Measurements from ENCODE around the gene MTARC2. TPM values are rescaled to one million over a fixed set of nuclear protein-coding genes. Genes with fewer than 3 reads are reported as not detected.

The MTARC2 gene
- total RNA-seq, 3 donors from 2014 or later: 26.7 to 41.8 (median 35.6) TPM

- no peak for ATAC-seq
- Histone ChIP-seq H3K9me3 (no peaks in the 10 kb centered on the region), H3K4me3 (no peak overlapping the region), H3K36me3 (ENCODE audit: low read depth) (no peaks in the 10 kb centered on the region), H3K4me1 (ENCODE audit: low read depth) (peaks cover 6% of the 10 kb centered on the region)
- TF ChIP-seq CTCF (IDR thresholded peaks at IDR 0.05): no peak
- intact Hi-C loops (cut with DNase I, micrococcal nuclease): no loop called here
- DNase-seq: no peak
Measured at GRCh38 chr1:220764757-220765156, 16.6 kb downstream of the MTARC2 start.

GRCh38 chr1:220767312-220768125 is 19.4 kb downstream of the MTARC2 start:
- H3K4me1 ChIP-seq (ENCODE audit: low read depth): no peaks in the 10 kb centered on the region
- H3K36me3 ChIP-seq (ENCODE audit: low read depth): no peaks in the 10 kb centered on the region
- ATAC-seq (peak; percentile 74), DNase-seq (no peak)
- no peaks in the 10 kb centered on the region for H3K9me3 ChIP-seq
- no peak overlapping the region for H3K4me3 ChIP-seq
- no peak for TF ChIP-seq CTCF (IDR thresholded peaks at IDR 0.05)
- intact Hi-C loops (cut with DNase I, micrococcal nuclease): no loop called here

GRCh38 chr1:220768126-220768601 is 20.0 kb downstream of the MTARC2 start:
- no peak overlapping the region for H3K4me3 ChIP-seq

GRCh38 chr1:220769205-220769604 is 21.1 kb downstream of the MTARC2 start:
- no peak for DNase-seq
- Histone ChIP-seq H3K36me3 (ENCODE audit: low read depth) (no peaks in the 10 kb centered on the region), H3K9me3 (no peaks in the 10 kb centered on the region), H3K4me3 (no peak overlapping the region), H3K4me1 (ENCODE audit: low read depth) (no peaks in the 10 kb centered on the region)
- intact Hi-C loops (cut with DNase I, micrococcal nuclease): no loop called here
- no peak for ATAC-seq
- no peak for TF ChIP-seq CTCF (IDR thresholded peaks at IDR 0.05)

More at GRCh38 chr1:220768126-220768601, 20.0 kb downstream of the MTARC2 start:
- intact Hi-C loops (cut with DNase I, micrococcal nuclease): no loop called here
- Histone ChIP-seq H3K9me3 (no peaks in the 10 kb centered on the region), H3K4me1 (ENCODE audit: low read depth) (no peaks in the 10 kb centered on the region), H3K36me3 (ENCODE audit: low read depth) (no peaks in the 10 kb centered on the region)
- ATAC-seq (no peak), DNase-seq (no peak)
- no peak for TF ChIP-seq CTCF (IDR thresholded peaks at IDR 0.05)

GRCh38 chr1:220770245-220770913 is 22.3 kb downstream of the MTARC2 start:
- TF ChIP-seq CTCF (IDR thresholded peaks at IDR 0.05): no peak
- Histone ChIP-seq H3K4me3 (no peak overlapping the region), H3K36me3 (ENCODE audit: low read depth) (no peaks in the 10 kb centered on the region), H3K4me1 (ENCODE audit: low read depth) (no peaks in the 10 kb centered on the region), H3K9me3 (no peaks in the 10 kb centered on the region)
- intact Hi-C loops (cut with DNase I, micrococcal nuclease): no loop called here
- ATAC-seq (peak; percentile 35), DNase-seq (no peak)
